ENCODE measurements around the gene NID1. TPM values are rescaled to one million over a fixed set of nuclear protein-coding genes. Genes with fewer than 3 reads are reported as not detected.

The NID1 gene
- polyA plus RNA-seq, 1 donor from 2014 or later: 0.04 TPM

DNA sequence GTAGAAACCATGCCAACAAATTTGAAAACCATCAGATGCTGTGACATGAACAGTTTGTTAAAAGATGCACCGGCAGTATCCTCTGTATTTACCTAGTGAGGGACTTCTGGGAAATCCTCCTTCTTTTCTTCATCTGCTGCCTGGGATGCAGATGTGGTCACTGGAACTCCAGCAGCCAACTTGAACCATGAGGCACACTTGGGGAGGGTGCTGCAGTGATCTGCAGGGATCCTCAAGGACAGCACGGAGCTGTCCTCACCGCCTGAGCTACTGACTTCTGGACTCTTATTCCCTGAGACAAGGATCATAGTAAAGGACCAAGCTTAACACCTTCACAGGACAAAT is 19.5 kb upstream of the NID1 start:
- H4K20me1 ChIP-seq (ENCODE audit: insufficient read depth): no peaks in the 10 kb centered on the region
- H3K9me3 ChIP-seq (ENCODE audit: low read length): no peaks in the 10 kb centered on the region
- no peak overlapping the region for H3K4me2 ChIP-seq (ENCODE audit: low read length)
- no peak overlapping the region for H3K27ac ChIP-seq (ENCODE audit: low read length)
- no peak overlapping the region for H3K4me3 ChIP-seq (ENCODE audit: low read length)
- TF ChIP-seq, protein P1, sequence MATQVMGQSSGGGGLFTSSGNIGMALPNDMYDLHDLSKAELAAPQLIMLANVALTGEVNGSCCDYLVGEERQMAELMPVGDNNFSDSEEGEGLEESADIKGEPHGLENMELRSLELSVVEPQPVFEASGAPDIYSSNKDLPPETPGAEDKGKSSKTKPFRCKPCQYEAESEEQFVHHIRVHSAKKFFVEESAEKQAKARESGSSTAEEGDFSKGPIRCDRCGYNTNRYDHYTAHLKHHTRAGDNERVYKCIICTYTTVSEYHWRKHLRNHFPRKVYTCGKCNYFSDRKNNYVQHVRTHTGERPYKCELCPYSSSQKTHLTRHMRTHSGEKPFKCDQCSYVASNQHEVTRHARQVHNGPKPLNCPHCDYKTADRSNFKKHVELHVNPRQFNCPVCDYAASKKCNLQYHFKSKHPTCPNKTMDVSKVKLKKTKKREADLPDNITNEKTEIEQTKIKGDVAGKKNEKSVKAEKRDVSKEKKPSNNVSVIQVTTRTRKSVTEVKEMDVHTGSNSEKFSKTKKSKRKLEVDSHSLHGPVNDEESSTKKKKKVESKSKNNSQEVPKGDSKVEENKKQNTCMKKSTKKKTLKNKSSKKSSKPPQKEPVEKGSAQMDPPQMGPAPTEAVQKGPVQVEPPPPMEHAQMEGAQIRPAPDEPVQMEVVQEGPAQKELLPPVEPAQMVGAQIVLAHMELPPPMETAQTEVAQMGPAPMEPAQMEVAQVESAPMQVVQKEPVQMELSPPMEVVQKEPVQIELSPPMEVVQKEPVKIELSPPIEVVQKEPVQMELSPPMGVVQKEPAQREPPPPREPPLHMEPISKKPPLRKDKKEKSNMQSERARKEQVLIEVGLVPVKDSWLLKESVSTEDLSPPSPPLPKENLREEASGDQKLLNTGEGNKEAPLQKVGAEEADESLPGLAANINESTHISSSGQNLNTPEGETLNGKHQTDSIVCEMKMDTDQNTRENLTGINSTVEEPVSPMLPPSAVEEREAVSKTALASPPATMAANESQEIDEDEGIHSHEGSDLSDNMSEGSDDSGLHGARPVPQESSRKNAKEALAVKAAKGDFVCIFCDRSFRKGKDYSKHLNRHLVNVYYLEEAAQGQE (IDR thresholded peaks at IDR 0.05; ENCODE audit: borderline replicate concordance): no peak
- TF ChIP-seq, protein P2, sequence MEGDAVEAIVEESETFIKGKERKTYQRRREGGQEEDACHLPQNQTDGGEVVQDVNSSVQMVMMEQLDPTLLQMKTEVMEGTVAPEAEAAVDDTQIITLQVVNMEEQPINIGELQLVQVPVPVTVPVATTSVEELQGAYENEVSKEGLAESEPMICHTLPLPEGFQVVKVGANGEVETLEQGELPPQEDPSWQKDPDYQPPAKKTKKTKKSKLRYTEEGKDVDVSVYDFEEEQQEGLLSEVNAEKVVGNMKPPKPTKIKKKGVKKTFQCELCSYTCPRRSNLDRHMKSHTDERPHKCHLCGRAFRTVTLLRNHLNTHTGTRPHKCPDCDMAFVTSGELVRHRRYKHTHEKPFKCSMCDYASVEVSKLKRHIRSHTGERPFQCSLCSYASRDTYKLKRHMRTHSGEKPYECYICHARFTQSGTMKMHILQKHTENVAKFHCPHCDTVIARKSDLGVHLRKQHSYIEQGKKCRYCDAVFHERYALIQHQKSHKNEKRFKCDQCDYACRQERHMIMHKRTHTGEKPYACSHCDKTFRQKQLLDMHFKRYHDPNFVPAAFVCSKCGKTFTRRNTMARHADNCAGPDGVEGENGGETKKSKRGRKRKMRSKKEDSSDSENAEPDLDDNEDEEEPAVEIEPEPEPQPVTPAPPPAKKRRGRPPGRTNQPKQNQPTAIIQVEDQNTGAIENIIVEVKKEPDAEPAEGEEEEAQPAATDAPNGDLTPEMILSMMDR (IDR thresholded peaks at IDR 0.05; ENCODE audit: poor library complexity, severe bottlenecking): no peak
- no peak for TF ChIP-seq EP300 (conservative IDR thresholded peaks at IDR 0.05; ENCODE audit: poor library complexity, severe bottlenecking)
- no peaks in the 10 kb centered on the region for H3F3A ChIP-seq (ENCODE audit: insufficient read depth, low read length, poor library complexity, severe bottlenecking)
- no peaks in the 10 kb centered on the region for H3K9me2 ChIP-seq (ENCODE audit: insufficient read depth, low read length)
- H3K27me3 ChIP-seq (ENCODE audit: insufficient read depth, low read depth, low read length): no peaks in the 10 kb centered on the region
- no peak overlapping the region for H2AFZ ChIP-seq (ENCODE audit: low read depth, low read length)
- H3K36me3 ChIP-seq (ENCODE audit: insufficient read depth, low read length): no peaks in the 10 kb centered on the region
- H3K9ac ChIP-seq (ENCODE audit: low read length): no peak overlapping the region
- no peaks in the 10 kb centered on the region for H3K79me2 ChIP-seq (replicated peaks; ENCODE audit: insufficient read depth, low read length)

DNA sequence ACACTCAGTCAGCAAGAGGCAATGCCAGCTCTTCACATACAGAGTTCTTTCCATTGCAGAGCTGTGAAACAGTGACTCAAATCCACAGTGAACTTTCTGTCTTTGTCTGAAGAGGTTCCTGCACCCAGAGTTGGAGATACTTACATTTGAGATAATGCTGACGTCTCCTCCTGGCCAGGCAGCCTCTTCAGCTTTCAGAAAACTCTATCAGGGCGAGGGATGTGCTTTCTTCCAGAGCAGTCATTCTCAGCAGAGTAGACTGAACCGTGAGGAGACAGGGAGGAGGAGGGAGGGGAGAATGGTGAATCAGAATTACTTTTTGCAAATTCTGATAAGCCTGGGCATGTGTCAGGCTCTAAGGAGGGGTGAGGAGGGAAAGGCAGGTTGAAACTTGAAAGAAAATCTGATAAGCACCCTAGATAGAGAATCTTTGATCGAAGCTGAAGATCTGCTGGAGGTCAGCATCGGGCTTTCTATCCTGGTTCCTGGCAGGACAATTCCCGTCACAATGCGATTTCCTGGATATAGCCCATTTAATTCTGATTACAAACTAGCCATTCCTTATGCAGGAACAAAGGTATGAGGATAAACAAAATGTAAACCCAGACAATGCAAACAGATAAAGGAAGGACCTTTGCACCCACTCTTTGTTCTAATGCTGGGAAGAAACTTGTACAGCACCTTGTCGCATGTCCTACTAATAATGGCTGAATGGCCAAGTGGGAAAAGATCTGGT is 18.9 kb upstream of the NID1 start:
- Histone ChIP-seq H3K27ac (ENCODE audit: low read length) (no peak overlapping the region), H4K20me1 (ENCODE audit: insufficient read depth) (no peaks in the 10 kb centered on the region), H3K79me2 (replicated peaks; ENCODE audit: insufficient read depth, low read length) (no peaks in the 10 kb centered on the region), H3K9me3 (ENCODE audit: low read length) (no peaks in the 10 kb centered on the region), H3K4me3 (ENCODE audit: low read length) (no peak overlapping the region), H2AFZ (ENCODE audit: low read depth, low read length) (no peak overlapping the region), H3K36me3 (ENCODE audit: insufficient read depth, low read length) (no peaks in the 10 kb centered on the region), H3K27me3 (ENCODE audit: insufficient read depth, low read depth, low read length) (no peaks in the 10 kb centered on the region), H3F3A (ENCODE audit: insufficient read depth, low read length, poor library complexity, severe bottlenecking) (no peaks in the 10 kb centered on the region), H3K9me2 (ENCODE audit: insufficient read depth, low read length) (no peaks in the 10 kb centered on the region), H3K4me2 (ENCODE audit: low read length) (no peak overlapping the region), H3K9ac (ENCODE audit: low read length) (no peak overlapping the region)
- TF ChIP-seq MXI1 (conservative IDR thresholded peaks at IDR 0.05; ENCODE audit: poor library complexity, severe bottlenecking): no peak
- no peak for TF ChIP-seq POLR2AphosphoS5 (IDR thresholded peaks at IDR 0.05)
- TF ChIP-seq RAD21 (conservative IDR thresholded peaks at IDR 0.05): no peak
- TF ChIP-seq, protein P1 (IDR thresholded peaks at IDR 0.05; ENCODE audit: borderline replicate concordance): no peak
- no peak for TF ChIP-seq TAF1 (IDR thresholded peaks at IDR 0.05; ENCODE audit: low read depth)
- no peak for TF ChIP-seq EP300 (conservative IDR thresholded peaks at IDR 0.05; ENCODE audit: poor library complexity, severe bottlenecking)
- no peak for TF ChIP-seq SMC3 (conservative IDR thresholded peaks at IDR 0.05; ENCODE audit: poor library complexity)
- TF ChIP-seq EZH2 (IDR thresholded peaks at IDR 0.05; ENCODE audit: borderline replicate concordance, insufficient read depth, low read length, poor library complexity, severe bottlenecking): no peak
- TF ChIP-seq, protein P2 (IDR thresholded peaks at IDR 0.05; ENCODE audit: poor library complexity, severe bottlenecking): no peak
